HG03469 (cell line): ENCODE data around the gene FDCSP.
"Not testable (repeated sequence)": the region's sequence is repeated elsewhere in the genome, so short reads cannot be mapped to it uniquely, and the experiment has no call there.

Source experiments
- ATAC-seq: cut with Tn5 transposase; IDR thresholded peaks from one replicate; pipeline ENCODE4 v1.9.1; 2021; ENCODE audit warnings: mild to moderate bottlenecking, moderate library complexity, moderate number of reproducible peaks; ENCODE audit not compliant: unreplicated experiment

Gene FDCSP

GRCh38 chr4:70239131-70239883 is 13.4 kb downstream of the FDCSP start:
- ATAC-seq, result no peak

DNA sequence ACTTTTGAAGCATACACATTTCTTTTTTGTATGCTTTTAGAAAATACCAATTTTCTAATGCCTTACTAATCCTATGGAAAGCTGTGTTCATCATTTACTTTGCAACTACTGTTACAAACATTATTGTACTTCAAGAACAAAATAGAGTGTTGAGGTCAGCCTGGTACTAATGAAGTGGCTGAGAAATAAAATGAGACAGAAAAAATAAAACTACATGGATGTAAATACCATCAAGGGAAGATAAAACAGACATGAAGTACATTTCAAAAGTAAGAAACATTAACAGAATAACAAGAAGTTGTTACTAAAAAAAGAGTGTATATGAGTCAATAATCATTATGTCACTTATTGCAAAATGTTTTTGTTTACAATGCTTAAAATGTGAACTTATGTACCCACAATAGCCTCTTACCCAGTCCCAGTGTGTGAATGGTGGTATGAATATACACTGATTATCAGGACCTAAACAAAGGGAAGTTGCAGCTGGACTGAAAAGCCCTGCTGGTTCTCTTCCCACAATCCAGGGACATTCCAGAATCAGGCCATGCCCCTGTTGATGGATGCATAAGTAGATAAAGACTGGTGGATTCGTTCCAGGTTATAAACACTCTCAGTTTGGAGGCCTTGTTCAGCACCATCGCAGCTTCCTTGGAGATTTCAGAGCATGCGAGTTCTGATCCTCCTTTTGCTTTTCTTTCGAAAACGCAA is 14.1 kb downstream of the FDCSP start:
- no peak for ATAC-seq

- not testable (repeated sequence) for ATAC-seq
Measured at GRCh38 chr4:70242297-70242696, 16.4 kb downstream of the FDCSP start, which contains the start of gene CSN3. Gene CSN3, plus strand, starts transcription at chr4:70242597. Its CDS starts 2,223 bp downstream, at chr4:70244820.

GRCh38 chr4:70243091-70243490 is 17.2 kb downstream of the FDCSP start:
- no peak for ATAC-seq

- ATAC-seq, result no peak
Measured at GRCh38 chr4:70251250-70251944, 25.5 kb downstream of the FDCSP start.

DNA sequence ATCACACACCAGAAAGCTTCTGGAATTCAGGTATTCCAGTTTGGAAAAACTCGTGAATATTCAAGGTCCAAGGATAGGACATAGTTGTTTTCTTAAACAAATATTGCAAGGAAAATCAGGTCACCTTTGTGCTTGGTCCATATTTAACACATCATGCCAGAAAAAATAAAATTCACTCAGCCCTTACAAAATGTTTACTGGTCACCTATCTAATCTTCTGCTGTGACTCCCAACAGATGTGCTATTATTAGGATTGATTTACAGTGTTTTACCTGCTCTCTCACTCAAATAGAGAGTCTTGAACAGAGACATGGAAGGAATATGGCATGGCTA is 26.0 kb downstream of the FDCSP start:
- no peak for ATAC-seq

DNA sequence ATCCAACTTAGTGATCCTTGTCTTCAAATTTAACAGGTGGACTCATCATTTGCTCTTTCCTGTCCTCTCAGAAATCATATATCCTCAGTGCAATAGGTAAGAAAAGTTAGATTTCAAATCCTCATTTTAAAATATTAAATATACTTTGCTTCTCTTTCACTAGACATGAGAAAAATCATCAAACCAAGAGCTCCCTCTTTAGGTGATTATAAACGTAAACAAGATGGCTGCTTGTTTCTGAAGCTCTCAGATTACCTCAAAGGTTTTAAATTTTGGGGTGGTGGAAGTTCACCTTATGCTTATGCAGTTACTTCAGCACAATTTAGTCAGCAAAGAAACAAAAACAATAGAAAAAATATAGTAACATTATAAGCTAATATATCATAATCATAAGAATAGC is 43.8 kb downstream of the FDCSP start:
- ATAC-seq, result no peak

DNA sequence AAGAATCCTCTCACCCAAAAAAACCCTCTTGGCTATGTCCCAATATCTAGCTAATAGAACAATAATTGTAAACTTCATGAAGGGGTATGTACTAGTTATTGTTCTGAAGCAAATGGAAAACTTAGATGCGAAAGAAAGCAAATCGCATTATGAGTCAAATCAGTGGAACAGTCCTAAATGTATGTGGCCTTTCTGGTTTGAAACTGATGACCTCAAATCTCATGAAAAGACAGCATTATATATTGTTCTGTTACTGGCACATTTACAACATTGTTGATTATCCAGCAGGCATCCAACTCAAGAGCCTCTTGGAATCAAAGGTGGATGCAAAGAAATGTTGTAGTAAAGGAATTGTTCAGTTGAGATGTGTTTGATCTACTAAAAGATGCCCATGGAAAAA is 51.2 kb downstream of the FDCSP start:
- no peak for ATAC-seq

GRCh38 chr4:70280567-70280966 is 54.6 kb downstream of the FDCSP start:
- ATAC-seq, result no peak
